Astrocyte (in vitro differentiated cells and primary cell): ENCODE data around the gene ZNF74.
"Not testable (repeated sequence)": the region's sequence is repeated elsewhere in the genome, so short reads cannot be mapped to it uniquely, and the experiment has no call there.

Source experiments
- CTCF ChIP-seq: IDR thresholded peaks from 2 replicates; pipeline ENCODE4 v1.5.1; 2011; ENCODE audit warnings: low read depth, mild to moderate bottlenecking, inconsistent platforms, low read length, moderate library complexity; ENCODE audit not compliant: insufficient read depth
- EZH2 ChIP-seq: IDR thresholded peaks from 2 replicates; pipeline ENCODE4 v1.6.1; 2012; ENCODE audit warnings: mild to moderate bottlenecking, low read length, inconsistent platforms; ENCODE audit not compliant: insufficient read depth

GRCh38 chr22:20392365-20392881 is 1.5 kb upstream of the ZNF74 start:
- not testable (repeated sequence) for TF ChIP-seq CTCF, EZH2
